K562 (cell line): ENCODE measurements around the gene UBE2D2. TPM values are rescaled to one million over a fixed set of nuclear protein-coding genes. Genes with fewer than 3 reads are reported as not detected.

Experiments
- AFF4 ChIP-seq: sonication (generic); formaldehyde crosslinking; IDR thresholded peaks from 2 replicates; pipeline ENCODE4 v1.8.0; 2023; ENCODE audit warnings: mild to moderate bottlenecking, missing genetic modification reagents
- FOXA1 ChIP-seq: fragments of 450-650 bp; IDR thresholded peaks from 2 replicates; pipeline ENCODE4 v1.6.1; 2016; ENCODE audit warnings: mild to moderate bottlenecking, borderline replicate concordance
- GTF2A2 ChIP-seq: IDR thresholded peaks from 2 replicates; pipeline ENCODE4 v1.6.1; 2016; ENCODE audit warnings: mild to moderate bottlenecking, missing genetic modification characterization, missing compliant biosample characterization
- MEIS2 ChIP-seq: fragments of 450-650 bp; IDR thresholded peaks from 2 replicates; pipeline ENCODE4 v1.6.1; 2014; ENCODE audit warnings: mild to moderate bottlenecking; ENCODE audit not compliant: partially characterized antibody
- MYNN ChIP-seq, 2 experiments: sonication (generic); formaldehyde crosslinking in 1 of 2; IDR thresholded peaks; 2 replicates each; pipeline versions ENCODE4 v1.5.0 to v1.6.1; 2016 to 2020; ENCODE audit warnings: antibody characterized with exemption in 1 of 2, missing genetic modification reagents in 1 of 2
- RBM14 ChIP-seq: fragments of 200-400 bp; formaldehyde crosslinking; IDR thresholded peaks from 2 replicates; pipeline ENCODE4 v1.6.1; 2018; ENCODE audit warnings: low read depth, mild to moderate bottlenecking, low read length, moderate library complexity, borderline replicate concordance; ENCODE audit not compliant: insufficient read depth
- RBM25 ChIP-seq: fragments of 200-400 bp; formaldehyde crosslinking; IDR thresholded peaks from 2 replicates; pipeline ENCODE4 v1.6.1; 2018; ENCODE audit warnings: low read length, low read depth, moderate library complexity; ENCODE audit not compliant: severe bottlenecking
- RCOR1 ChIP-seq, 2 experiments: IDR thresholded peaks; 2 replicates each; pipeline ENCODE4 v1.6.1; 2012; ENCODE audit warnings: low read depth in 2 of 2, low read length in 2 of 2, borderline replicate concordance in 1 of 2, improper control_type of control experiment in 1 of 2
- SOX6 ChIP-seq: fragments of 450-650 bp; IDR thresholded peaks from 2 replicates; pipeline ENCODE4 v1.6.1; 2014; ENCODE audit warnings: mild to moderate bottlenecking
- ZNF212 ChIP-seq: fragments of 450-650 bp; formaldehyde crosslinking; IDR thresholded peaks from 2 replicates; pipeline ENCODE4 v1.4.0; 2020; ENCODE audit warnings: mild to moderate bottlenecking
- ZNF395 ChIP-seq: fragments of 200-800 bp; sonication (Bioruptor generic); IDR thresholded peaks from 2 replicates; pipeline ENCODE4 v1.6.1; 2017; ENCODE audit warnings: missing genetic modification characterization, missing compliant biosample characterization
- ZNF764 ChIP-seq: fragments of 250-450 bp; sonication (Bioruptor Pico); IDR thresholded peaks from 2 replicates; pipeline ENCODE4 v1.4.0; 2020; ENCODE audit warnings: low read depth, mild to moderate bottlenecking, moderate library complexity
- ZNF785 ChIP-seq: fragments of 250-450 bp; sonication (Bioruptor Pico); IDR thresholded peaks from 2 replicates; pipeline ENCODE4 v1.4.0; 2020; ENCODE audit warnings: mild to moderate bottlenecking
- polyA plus RNA-seq, 8 experiments: library from polyadenylated mRNA; depleted of rRNA in 4 of 8; stranded (reverse) in 5 of 8; unstranded in 3 of 8; fragments of >200 nt; fragmentation: Nextera tagmentation in 2 of 8; fragmentation: Illumina TruSeq in 1 of 8; extraction: Ambion mirVana in 2 of 8; extraction: Trizol in 1 of 8; gene quantifications; 2 replicates each; pipeline versions ENCODE4 v1.2.1 to v1.2.3, GENCODE V29; 2011 to 2014; ENCODE audit warnings: inconsistent platforms in 1 of 8, missing spikeins in 1 of 8
- total RNA-seq, 7 experiments: library from RNA; depleted of rRNA in 6 of 7; stranded (reverse); fragments of >200 nt in 6 of 7; fragmentation: Illumina TruSeq in 2 of 7; extraction: Trizol in 2 of 7; gene quantifications; 2 replicates each; pipeline versions ENCODE4 v1.2.1 to v1.2.3, GENCODE V29; 2011 to 2021; ENCODE audit warnings: low replicate concordance in 1 of 7
- TF ChIP-seq, protein P1 (sequence below): sonication (generic); formaldehyde crosslinking; IDR thresholded peaks from 2 replicates; pipeline ENCODE4 v1.4.0; 2020; ENCODE audit warnings: mild to moderate bottlenecking, missing genetic modification reagents

The UBE2D2 gene
- total and polyA plus RNA-seq, 9 of the 15 experiments (the other 6 are each of a cell fraction or from before 2014, with no cell fraction given), result 53.6 to 198 (median 122) TPM

DNA sequence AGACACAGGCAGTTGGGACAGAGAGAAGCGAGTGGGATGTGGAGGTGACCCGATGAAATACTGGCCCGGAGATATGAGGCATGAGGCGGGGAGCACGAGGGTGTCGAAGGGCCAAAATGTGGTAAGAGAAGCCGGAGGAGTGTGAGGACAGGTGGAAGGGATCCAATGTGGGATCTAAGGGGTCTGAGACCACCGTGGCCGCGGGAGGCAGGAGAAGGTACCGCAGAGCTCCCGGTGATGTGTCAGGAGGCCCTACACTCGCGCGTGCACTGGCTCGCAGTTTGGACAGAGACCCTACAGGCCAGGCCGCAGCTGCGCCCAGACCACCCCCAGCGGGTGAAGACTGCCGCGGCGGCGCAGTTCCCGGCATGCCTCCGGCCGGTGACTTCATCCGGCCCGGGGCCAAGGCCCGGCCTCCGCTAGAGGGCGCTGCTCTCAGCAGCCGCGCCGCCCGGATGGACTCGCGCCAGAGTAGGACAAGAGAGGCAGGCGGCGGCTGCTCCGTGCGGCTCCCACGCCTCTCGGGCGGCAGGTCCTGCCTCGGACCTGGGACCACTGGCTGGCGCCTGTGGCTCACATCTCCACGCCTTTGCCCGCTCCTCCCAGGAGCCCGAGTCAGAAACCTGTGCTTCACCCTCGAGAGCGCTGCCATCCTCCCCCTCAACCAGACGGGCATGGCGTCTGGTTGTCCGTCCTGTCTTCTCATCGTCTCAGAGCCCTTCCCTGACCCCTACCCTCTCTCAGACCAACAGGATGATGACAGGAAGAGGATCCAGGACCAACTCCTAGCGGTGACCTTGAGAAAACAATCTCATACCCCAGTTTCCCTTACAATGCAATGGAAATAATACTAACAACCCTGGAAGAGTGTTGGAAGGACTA lies 43.2 kb upstream of the UBE2D2 start (continued):
- TF ChIP-seq MYNN (IDR thresholded peaks at IDR 0.05) (no peak; the same call in 1 of the 2 replicates), MYNN (CRISPR knock-in tag; IDR thresholded peaks at IDR 0.05) (no peak), ZNF212 (CRISPR knock-in tag) (no peak), GTF2A2 (tag) (no peak), ZNF785 (CRISPR knock-in tag) (no peak), RBM25 (no peak), AFF4 (CRISPR knock-in tag) (peak; percentile 79; the same call in 1 of the 2 replicates), FOXA1 (no peak), RBM14 (0 out of 2 replicates have a peak, but pooled peaks have one; percentile 60), SOX6 (peak; percentile 46; the same call in 1 of the 2 replicates), ZNF395 (CRISPR knock-in tag) (peak; percentile 81), ZNF764 (CRISPR knock-in tag) (no peak), RCOR1 (IDR thresholded peaks at IDR 0.05; ENCODE audit: borderline replicate concordance in 1 of 2, low read depth in 2 of 2, low read length in 2 of 2) (peak; percentile 37 to 72; a peak in 1 of 4 replicates), MEIS2 (no peak)
- TF ChIP-seq, protein P1, sequence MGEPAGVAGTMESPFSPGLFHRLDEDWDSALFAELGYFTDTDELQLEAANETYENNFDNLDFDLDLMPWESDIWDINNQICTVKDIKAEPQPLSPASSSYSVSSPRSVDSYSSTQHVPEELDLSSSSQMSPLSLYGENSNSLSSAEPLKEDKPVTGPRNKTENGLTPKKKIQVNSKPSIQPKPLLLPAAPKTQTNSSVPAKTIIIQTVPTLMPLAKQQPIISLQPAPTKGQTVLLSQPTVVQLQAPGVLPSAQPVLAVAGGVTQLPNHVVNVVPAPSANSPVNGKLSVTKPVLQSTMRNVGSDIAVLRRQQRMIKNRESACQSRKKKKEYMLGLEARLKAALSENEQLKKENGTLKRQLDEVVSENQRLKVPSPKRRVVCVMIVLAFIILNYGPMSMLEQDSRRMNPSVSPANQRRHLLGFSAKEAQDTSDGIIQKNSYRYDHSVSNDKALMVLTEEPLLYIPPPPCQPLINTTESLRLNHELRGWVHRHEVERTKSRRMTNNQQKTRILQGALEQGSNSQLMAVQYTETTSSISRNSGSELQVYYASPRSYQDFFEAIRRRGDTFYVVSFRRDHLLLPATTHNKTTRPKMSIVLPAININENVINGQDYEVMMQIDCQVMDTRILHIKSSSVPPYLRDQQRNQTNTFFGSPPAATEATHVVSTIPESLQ (CRISPR knock-in tag), result peak; percentile 98; the same call in 1 of the 2 replicates
